Aorta (tissue), 5 donors: ENCODE measurements around the gene PIN4. TPM values are rescaled to one million over a fixed set of nuclear protein-coding genes. Genes with fewer than 3 reads are reported as not detected.
"Not testable (repeated sequence)": the region's sequence is repeated elsewhere in the genome, so short reads cannot be mapped to it uniquely, and the experiment has no call there.

Experiments used
- ATAC-seq: fragments of 200-7000 bp; cut with Tn5 transposase; one replicate; pipeline ENCODE4 v1.9.1; 2022; ENCODE audit warnings: moderate library complexity; ENCODE audit not compliant: low FRiP score
- DNase-seq, 2 donors: peaks; one replicate each; pipeline ENCODE4 v3.0.0-alpha.2; 2020
- H3K27ac ChIP-seq, 2 donors: one replicate each; pipeline ENCODE4 v1.5.1; 2013; ENCODE audit warnings: low read length in 2 of 2, mild to moderate bottlenecking in 2 of 2, moderate library complexity in 2 of 2, control low read depth in 1 of 2, inconsistent platforms in 1 of 2, low read depth in 1 of 2
- H3K27me3 ChIP-seq, 2 donors: one replicate each; pipeline ENCODE4 v1.6.1; 2013; ENCODE audit warnings: control low read depth in 1 of 2, low read length in 1 of 2, mild to moderate bottlenecking in 1 of 2, moderate library complexity in 1 of 2; ENCODE audit not compliant: insufficient read depth in 2 of 2, control insufficient read depth in 1 of 2
- H3K36me3 ChIP-seq, 2 donors: one replicate each; pipeline ENCODE4 v1.6.1; 2013; ENCODE audit warnings: control low read depth in 1 of 2, low read length in 1 of 2, mild to moderate bottlenecking in 1 of 2; ENCODE audit not compliant: insufficient read depth in 2 of 2, control insufficient read depth in 1 of 2
- H3K4me1 ChIP-seq, 2 donors: one replicate each; pipeline ENCODE4 v1.6.1; 2013; ENCODE audit warnings: low read length in 2 of 2, control low read depth in 1 of 2, mild to moderate bottlenecking in 1 of 2, moderate library complexity in 1 of 2; ENCODE audit not compliant: insufficient read depth in 2 of 2, control insufficient read depth in 1 of 2
- H3K4me3 ChIP-seq, 2 donors: one replicate each; pipeline ENCODE4 v1.5.1; 2013; ENCODE audit warnings: low read length in 2 of 2, control low read depth in 1 of 2, mild to moderate bottlenecking in 1 of 2
- H3K9me3 ChIP-seq: one replicate; pipeline ENCODE4 v1.6.1; 2013; ENCODE audit warnings: mild to moderate bottlenecking, low read length; ENCODE audit not compliant: control insufficient read depth
- WGBS, 2 donors: extraction: QIAGEN DNeasy Blood & Tissue Kit; methylation state at CpG; one replicate each; pipeline ENCODE4 v1.1.7; 2013; 5-methylcytosine and 5-hydroxymethylcytosine counted together
- intact Hi-C, 2 donors: fragments of 100-400 bp; cut with DNase I; formaldehyde crosslinking; loops; one replicate each; pipeline versions ENCODE4 v1.14.2 to v1.15.0; 2022
- polyA plus RNA-seq, 2 donors: library from polyadenylated mRNA; stranded (reverse); fragments of 200-250 nt; gene quantifications; one replicate each; pipeline ENCODE4 v1.2.3, GENCODE V29; 2013
- total RNA-seq, 2 donors: library from RNA; stranded (reverse); fragmentation: NEBNext Ultra II Directional; extraction: Animal tissue kit (Norgen Biotek cat#: 25700); gene quantifications; one replicate each; pipeline ENCODE4 v1.2.1, GENCODE V29; 2021
- donor health status: healthy with polysubstance abuse.
- donor health status: Bipolar disorder and iron deficiency.
- donor health status: DM: no; HTN: no; CAD: no.
- donor health status: DM: no; HTN: no; CAD: no.
- donor health status: DM: yes; HTN: yes; CAD: no.

Gene PIN4
- total and polyA plus RNA-seq, 4 donors = 6.9 to 21.4 (median 13.5) TPM

DNA sequence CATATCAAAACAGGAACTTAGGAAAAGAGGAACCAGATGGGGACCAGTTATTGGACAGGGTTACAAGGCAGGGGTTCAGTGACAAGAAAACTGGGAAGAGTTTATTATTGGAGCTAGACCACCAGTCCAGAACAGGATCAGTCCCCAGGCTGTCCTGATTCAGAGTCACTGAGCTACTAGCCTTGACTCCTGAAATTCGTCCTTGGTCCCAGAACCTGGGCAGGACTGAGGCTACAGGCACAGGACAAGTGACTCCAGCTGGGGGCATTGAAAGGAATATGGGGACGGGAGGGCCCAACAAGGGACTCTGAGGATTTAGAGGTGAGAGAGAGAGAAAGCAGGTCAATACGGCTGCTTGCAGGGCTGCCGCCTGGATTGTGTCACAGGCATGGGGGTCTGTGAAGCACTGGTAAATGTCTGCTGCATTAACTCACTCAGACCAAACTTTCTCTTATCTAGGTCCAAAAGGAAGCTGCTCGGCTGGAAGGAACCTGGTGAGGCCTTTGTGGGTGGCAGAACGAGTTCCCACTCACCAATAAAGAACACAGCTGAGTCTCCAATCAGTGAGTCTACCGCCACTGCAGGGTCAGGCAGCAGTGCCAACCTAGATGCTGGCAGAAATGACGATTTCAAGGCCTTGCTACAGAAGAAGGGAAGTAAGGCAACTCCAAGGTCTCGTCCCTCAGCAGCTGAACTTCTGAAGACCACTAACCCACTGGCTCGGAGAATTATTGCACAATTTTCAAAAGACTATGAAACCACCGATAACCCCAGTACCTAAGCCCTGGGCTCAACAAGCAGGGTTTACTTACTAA, 38.6 kb upstream of the PIN4 start:
- H3K4me1 ChIP-seq = no peaks in the 10 kb centered on the region
- no peaks in the 10 kb centered on the region for H3K9me3 ChIP-seq
- no peak for DNase-seq
- WGBS, 2 donors = 66 to 79% methylated on average over 11 of the region's 11 CpGs
- intact Hi-C loops = no loop called here
- ATAC-seq = no peak
- peaks cover 0 to 5% of the 10 kb centered on the region in 2 donors for H3K36me3 ChIP-seq
- H3K27ac ChIP-seq = no peak overlapping the region
- no peaks in the 10 kb centered on the region for H3K27me3 ChIP-seq
- H3K4me3 ChIP-seq = no peak overlapping the region

DNA sequence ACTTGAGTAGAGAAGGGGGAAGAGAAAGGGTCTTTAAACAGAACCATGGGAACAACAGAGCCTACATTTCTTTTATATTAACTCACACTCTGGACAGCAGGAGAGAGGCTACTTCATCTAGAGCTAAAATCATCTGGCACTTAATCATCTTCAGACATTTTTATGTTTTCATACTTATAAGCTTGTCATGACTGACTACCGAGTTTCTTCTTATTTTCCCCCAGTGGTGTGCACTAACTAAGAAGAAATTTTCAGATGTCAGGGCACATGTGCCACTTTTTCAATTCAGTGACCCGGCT, 38.0 kb upstream of the PIN4 start:
- no peak for ATAC-seq
- DNase-seq = no peak
- no peaks in the 10 kb centered on the region for H3K4me1 ChIP-seq
- 47 to 53% methylated on average over 2 of the region's 2 CpGs for WGBS, 2 donors
- H3K27ac ChIP-seq = no peak overlapping the region
- H3K36me3 ChIP-seq = peaks cover 0 to 2% of the 10 kb centered on the region in 2 donors
- intact Hi-C loops = no loop called here
- no peak overlapping the region for H3K4me3 ChIP-seq
- no peaks in the 10 kb centered on the region for H3K27me3 ChIP-seq
- H3K9me3 ChIP-seq = no peaks in the 10 kb centered on the region

GRCh38 chrX:72145181-72145580, 36.4 kb upstream of the PIN4 start:
- intact Hi-C loops = no loop called here
- DNase-seq (no peak), ATAC-seq (no peak)
- no peaks in the 10 kb centered on the region for H3K4me1 ChIP-seq
- no peaks in the 10 kb centered on the region for H3K27me3 ChIP-seq
- H3K36me3 ChIP-seq = no peaks in the 10 kb centered on the region
- no peaks in the 10 kb centered on the region for H3K9me3 ChIP-seq
- H3K4me3 ChIP-seq = no peak overlapping the region
- WGBS, 2 donors = 28 to 32% methylated on average over 2 of the region's 2 CpGs
- no peak overlapping the region for H3K27ac ChIP-seq

DNA sequence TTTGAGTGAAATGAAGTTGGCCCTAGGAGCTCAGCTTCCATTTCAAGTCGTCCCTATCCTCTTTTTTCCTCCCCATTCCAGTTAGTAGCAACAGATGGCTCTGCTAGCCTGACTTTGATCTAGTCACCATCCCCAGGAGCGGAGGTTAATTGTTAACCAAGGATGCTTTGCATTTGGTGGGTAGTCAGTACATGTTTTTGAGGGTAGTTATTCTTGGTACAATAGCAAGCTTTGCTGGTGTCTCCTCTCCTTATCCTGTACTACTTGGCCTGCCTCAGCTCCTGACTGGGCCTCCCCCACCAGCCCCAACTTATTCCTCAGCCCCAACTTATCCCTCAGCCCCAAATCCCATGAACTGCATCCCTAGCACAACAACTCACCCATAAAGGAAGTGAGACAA, 35.0 kb upstream of the PIN4 start:
- 58 to 85% methylated on average over 2 of the region's 2 CpGs for WGBS, 2 donors
- H3K9me3 ChIP-seq = no peaks in the 10 kb centered on the region
- DNase-seq = no peak
- no peaks in the 10 kb centered on the region for H3K4me1 ChIP-seq
- intact Hi-C loops = no loop called here
- no peak overlapping the region for H3K4me3 ChIP-seq
- H3K27ac ChIP-seq = no peak overlapping the region
- no peaks in the 10 kb centered on the region for H3K36me3 ChIP-seq
- H3K27me3 ChIP-seq = no peaks in the 10 kb centered on the region
- ATAC-seq = no peak

GRCh38 chrX:72158773-72159172, 22.8 kb upstream of the PIN4 start:
- 81 to 96% methylated on average over 3 of the region's 3 CpGs for WGBS, 2 donors
- ATAC-seq (no peak), DNase-seq (no peak)
- Histone ChIP-seq H3K27me3 (no peaks in the 10 kb centered on the region), H3K9me3 (no peaks in the 10 kb centered on the region), H3K4me3 (no peak overlapping the region), H3K4me1 (no peaks in the 10 kb centered on the region), H3K36me3 (no peaks in the 10 kb centered on the region), H3K27ac (no peak overlapping the region)
- intact Hi-C loops = no loop called here

DNA sequence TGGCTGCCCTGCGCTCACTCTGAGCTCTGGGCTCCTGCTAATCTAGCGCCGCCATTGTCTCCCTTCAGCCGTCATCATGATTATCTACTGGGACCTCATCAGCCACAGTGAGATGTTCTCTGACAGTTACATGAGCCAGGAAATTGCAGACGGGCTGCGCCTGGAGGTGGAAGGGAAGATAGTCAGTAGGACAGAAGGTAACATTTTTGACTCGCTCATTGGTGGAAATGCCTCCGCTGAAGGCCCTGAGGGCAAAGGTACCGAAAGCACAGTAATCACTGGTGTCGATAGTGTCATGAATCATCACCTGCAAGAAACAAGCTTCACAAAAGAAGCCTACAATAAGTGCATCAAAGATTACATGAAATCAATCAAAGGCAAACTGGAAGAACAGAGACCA, 21.8 kb upstream of the PIN4 start:
- no peak for ATAC-seq
- Histone ChIP-seq H3K4me1 (no peaks in the 10 kb centered on the region), H3K36me3 (no peaks in the 10 kb centered on the region), H3K27me3 (no peaks in the 10 kb centered on the region), H3K4me3 (no peak overlapping the region), H3K9me3 (no peaks in the 10 kb centered on the region), H3K27ac (no peak overlapping the region)
- whole genome bisulfite sequencing, 2 donors = 83 to 85% methylated on average over 10 of the region's 10 CpGs
- no peak for DNase-seq
- intact Hi-C loops = no loop called here

DNA sequence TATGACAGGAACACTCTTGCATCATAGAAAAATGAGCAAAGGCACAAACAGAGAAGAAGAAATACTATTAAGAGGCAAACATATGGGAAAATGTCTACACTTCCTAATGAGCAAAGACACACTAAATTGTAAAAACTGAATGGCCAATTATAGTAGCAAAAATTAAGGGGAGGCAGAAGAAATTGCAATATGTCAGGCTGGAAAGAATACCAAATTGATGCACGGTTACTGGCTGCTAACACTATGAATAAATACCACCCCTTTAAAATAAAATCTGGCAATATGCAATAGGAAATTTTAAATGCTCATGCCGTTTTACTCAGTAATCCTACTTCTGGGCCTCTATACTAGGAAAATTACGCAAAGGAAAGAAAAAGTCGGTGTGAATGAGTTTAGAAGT, 16.0 kb upstream of the PIN4 start:
- no peak for DNase-seq
- 71 to 86% methylated on average over 4 of the region's 4 CpGs for WGBS, 2 donors
- no peak for ATAC-seq

GRCh38 chrX:72169008-72169728, 12.4 kb upstream of the PIN4 start:
- WGBS, 2 donors = 57% methylated on average over 6 of the region's 6 CpGs
- Histone ChIP-seq H3K27me3 (no peaks in the 10 kb centered on the region), H3K4me1 (no peaks in the 10 kb centered on the region), H3K27ac (no peak overlapping the region), H3K4me3 (no peak overlapping the region), H3K9me3 (no peaks in the 10 kb centered on the region), H3K36me3 (no peaks in the 10 kb centered on the region)
- no peak for DNase-seq
- no peak for ATAC-seq
- intact Hi-C loops = no loop called here

More for the DNA sequence above, 16.0 kb upstream of the PIN4 start:
- Histone ChIP-seq H3K27me3 (no peaks in the 10 kb centered on the region), H3K4me1 (no peaks in the 10 kb centered on the region), H3K9me3 (no peaks in the 10 kb centered on the region), H3K36me3 (no peaks in the 10 kb centered on the region), H3K27ac (no peak overlapping the region), H3K4me3 (no peak overlapping the region)
- intact Hi-C loops = no loop called here

DNA sequence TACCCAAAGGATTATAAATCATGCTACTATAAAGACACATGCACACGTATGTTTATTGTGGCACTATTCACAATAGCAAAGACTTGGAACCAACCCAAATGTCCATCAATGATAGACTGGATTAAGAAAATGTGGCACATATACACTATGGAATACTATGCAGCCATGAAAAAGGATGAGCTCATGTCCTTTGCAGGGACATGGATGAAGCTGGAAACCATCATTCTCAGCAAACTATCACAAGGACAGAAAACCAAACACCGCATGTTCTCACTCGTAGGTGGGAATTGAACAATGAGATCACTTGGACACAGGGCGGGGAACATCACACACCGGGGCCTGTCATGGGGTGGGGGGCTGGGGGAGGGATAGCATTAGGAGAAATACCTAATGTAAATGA, 5.3 kb upstream of the PIN4 start:
- H3K36me3 ChIP-seq, H3K27ac ChIP-seq, H3K27me3 ChIP-seq, H3K4me1 ChIP-seq, H3K4me3 ChIP-seq, intact Hi-C loops, DNase-seq, ATAC-seq, H3K9me3 ChIP-seq: not testable (repeated sequence)
- 82 to 92% methylated on average over 3 to 4 of the region's 5 CpGs for WGBS, 2 donors
